ENCODE data around the gene FOXC1. TPM values are rescaled to one million over a fixed set of nuclear protein-coding genes. Genes with fewer than 3 reads are reported as not detected.
A peak's percentile ranks its signal among the peaks of the same experiment; 100 is the strongest.

FOXC1 gene
- total and polyA plus RNA-seq, 5 experiments from 2014 or later, result not detected

- Mint-ChIP-seq H3K9me3 (no peaks in the 10 kb centered on the region), H3K4me3 (no peak overlapping the region), H3K27me3 (peaks cover 0 to 44% (median 16%) of the 10 kb centered on the region in 5 donors), H3K4me1 (no peaks in the 10 kb centered on the region), H3K36me3 (peaks cover 10 to 26% (median 17%) of the 10 kb centered on the region in 3 donors), H3K27ac (no peak overlapping the region)
- POLR2A ChIA-PET, result no interaction called here
- DNase-seq (no peak), ATAC-seq (no peak)
Observed at GRCh38 chr6:1636272-1636825, 26.6 kb downstream of the FOXC1 start.

- ATAC-seq, result no peak
- Mint-ChIP-seq H3K9me3 (no peaks in the 10 kb centered on the region), H3K4me3 (no peak overlapping the region), H3K27ac (no peak overlapping the region), H3K27me3 (peaks cover 0 to 39% (median 12%) of the 10 kb centered on the region in 5 donors), H3K36me3 (peaks cover 8 to 29% (median 19%) of the 10 kb centered on the region in 3 donors), H3K4me1 (no peaks in the 10 kb centered on the region)
- no peak for DNase-seq
- POLR2A ChIA-PET, result no interaction called here
Observed at GRCh38 chr6:1636971-1637871, 27.5 kb downstream of the FOXC1 start.

GRCh38 chr6:1639430-1639829, 29.7 kb downstream of the FOXC1 start:
- Mint-ChIP-seq H3K4me1 (no peaks in the 10 kb centered on the region), H3K27me3 (peaks cover 0 to 17% (median 8%) of the 10 kb centered on the region in 5 donors), H3K27ac (no peak overlapping the region), H3K36me3 (peaks cover 6 to 28% (median 17%) of the 10 kb centered on the region in 3 donors), H3K4me3 (no peak overlapping the region), H3K9me3 (no peaks in the 10 kb centered on the region)
- POLR2A ChIA-PET, result no interaction called here
- DNase-seq (no peak), ATAC-seq (no peak)

DNA sequence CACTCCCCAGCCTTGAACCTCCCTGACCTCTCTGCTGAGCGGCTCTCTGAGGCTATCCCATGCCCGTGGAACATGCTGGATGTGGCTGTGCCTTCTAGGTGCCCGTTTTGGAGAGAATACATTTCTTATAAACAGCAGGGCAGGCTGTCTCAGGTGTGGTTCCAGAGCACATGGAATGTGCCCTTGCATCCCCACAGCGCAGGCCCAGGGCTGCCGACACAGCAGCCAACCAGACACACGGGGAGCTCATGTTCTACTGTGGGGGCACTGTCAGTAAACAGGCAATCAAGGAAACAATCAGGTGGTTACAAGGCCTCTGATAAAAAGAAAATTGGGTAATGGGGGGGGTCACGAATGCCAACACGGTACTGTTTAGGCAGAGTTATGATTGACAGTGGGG, 30.8 kb downstream of the FOXC1 start:
- ATAC-seq (no peak), DNase-seq (no peak)
- no peak overlapping the region for H3K4me3 Mint-ChIP-seq
- H3K27ac Mint-ChIP-seq, result no peak overlapping the region
- no peaks in the 10 kb centered on the region for H3K4me1 Mint-ChIP-seq
- POLR2A ChIA-PET, result no interaction called here
- H3K27me3 Mint-ChIP-seq, result peaks cover 0 to 7% (median 1%) of the 10 kb centered on the region in 5 donors
- H3K9me3 Mint-ChIP-seq, result no peaks in the 10 kb centered on the region
- H3K36me3 Mint-ChIP-seq, result peaks cover 6 to 24% (median 15%) of the 10 kb centered on the region in 3 donors

DNA sequence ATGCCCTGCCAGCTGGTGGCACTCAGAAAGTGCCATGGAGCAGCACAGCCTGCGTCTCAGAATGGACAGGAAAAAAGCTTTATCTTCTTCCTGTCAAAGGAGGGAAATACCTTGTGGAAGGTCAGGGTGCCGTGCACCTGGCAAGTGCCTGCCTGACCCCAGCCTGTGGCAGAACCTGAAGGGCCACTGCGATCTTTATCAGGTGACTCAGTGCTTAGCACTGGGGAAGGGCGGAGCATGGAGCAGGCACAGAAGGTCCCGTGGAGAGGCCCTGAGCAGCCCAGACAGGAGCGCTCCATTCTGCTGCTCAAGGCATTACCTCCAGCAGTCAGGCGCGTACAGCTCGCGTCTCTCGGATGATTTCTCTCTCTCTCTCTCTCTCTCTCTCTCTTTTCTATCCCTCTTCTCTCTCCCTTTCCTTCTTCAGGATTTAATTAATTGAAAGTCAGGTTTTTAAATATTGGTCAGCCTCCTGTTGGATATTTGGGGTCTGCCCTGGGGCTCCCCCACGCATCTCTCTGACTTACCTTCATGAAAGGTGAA, 31.7 kb downstream of the FOXC1 start:
- no peak for ATAC-seq
- H3K36me3 Mint-ChIP-seq, result peaks cover 6 to 19% (median 18%) of the 10 kb centered on the region in 3 donors
- H3K4me3 Mint-ChIP-seq, result no peak overlapping the region
- POLR2A ChIA-PET, result no interaction called here
- H3K27ac Mint-ChIP-seq, result peak overlapping the region in 1 of 10 donors; percentile 25
- DNase-seq, result no peak
- peaks cover 0 to 5% (median 0%) of the 10 kb centered on the region in 4 donors for H3K4me1 Mint-ChIP-seq
- H3K9me3 Mint-ChIP-seq, result no peaks in the 10 kb centered on the region
- H3K27me3 Mint-ChIP-seq, result peaks cover 0 to 3% (median 0%) of the 10 kb centered on the region in 5 donors

- H3K4me3 Mint-ChIP-seq, result no peak overlapping the region
- DNase-seq (no peak), ATAC-seq (no peak)
- peaks cover 0 to 3% (median 0%) of the 10 kb centered on the region in 5 donors for H3K27me3 Mint-ChIP-seq
- no peaks in the 10 kb centered on the region for H3K9me3 Mint-ChIP-seq
- peaks cover 0 to 5% (median 0%) of the 10 kb centered on the region in 4 donors for H3K4me1 Mint-ChIP-seq
- H3K36me3 Mint-ChIP-seq, result peaks cover 6 to 19% (median 18%) of the 10 kb centered on the region in 3 donors
- POLR2A ChIA-PET, result no interaction called here
- peak overlapping the region in 1 of 10 donors; percentile 45 for H3K27ac Mint-ChIP-seq
Observed at GRCh38 chr6:1643111-1643510, 33.4 kb downstream of the FOXC1 start.

- H3K4me1 Mint-ChIP-seq, result peaks cover 0 to 5% (median 0%) of the 10 kb centered on the region in 4 donors
- peak overlapping the region in 1 of 10 donors; percentile 37 for H3K27ac Mint-ChIP-seq
- DNase-seq (no peak), ATAC-seq (no peak)
- H3K27me3 Mint-ChIP-seq, result peaks cover 0 to 3% (median 0%) of the 10 kb centered on the region in 5 donors
- peaks cover 2 to 19% (median 18%) of the 10 kb centered on the region in 3 donors for H3K36me3 Mint-ChIP-seq
- no peak overlapping the region for H3K4me3 Mint-ChIP-seq
- POLR2A ChIA-PET, result no interaction called here
- no peaks in the 10 kb centered on the region for H3K9me3 Mint-ChIP-seq
Observed at GRCh38 chr6:1643830-1644445, 34.2 kb downstream of the FOXC1 start.

DNA sequence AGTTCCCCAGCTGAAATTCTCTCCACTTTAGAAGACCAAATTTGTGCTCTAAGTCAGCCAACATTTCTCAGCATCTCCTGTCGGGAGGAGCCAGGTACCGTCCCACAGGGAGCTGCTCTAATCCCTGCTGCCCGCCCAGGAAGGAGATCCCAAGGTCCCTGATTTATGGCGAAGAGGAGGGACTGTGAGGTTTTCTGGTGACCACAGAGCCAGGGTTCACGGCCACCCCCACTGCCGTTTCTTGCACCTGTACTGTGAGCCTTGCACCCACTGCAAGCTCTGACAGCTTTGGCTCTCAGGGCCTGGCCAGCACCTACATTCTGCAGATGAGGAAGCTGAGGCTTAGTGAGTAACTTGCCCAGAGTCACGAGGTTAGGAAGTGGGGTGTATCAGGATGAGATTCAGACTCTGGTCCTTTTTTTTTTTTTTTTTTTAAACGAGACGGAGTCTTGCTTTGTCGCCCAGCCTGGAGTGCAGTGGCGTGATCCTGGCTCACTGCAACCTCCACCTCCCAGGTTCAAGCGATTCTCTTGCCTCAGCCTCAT, 34.9 kb downstream of the FOXC1 start:
- Mint-ChIP-seq H3K27me3 (peaks cover 0 to 3% (median 0%) of the 10 kb centered on the region in 5 donors), H3K27ac (no peak overlapping the region), H3K4me3 (no peak overlapping the region), H3K4me1 (peaks cover 0 to 5% (median 0%) of the 10 kb centered on the region in 4 donors), H3K36me3 (peaks cover 0 to 19% (median 15%) of the 10 kb centered on the region in 3 donors), H3K9me3 (no peaks in the 10 kb centered on the region)
- POLR2A ChIA-PET, result no interaction called here
- ATAC-seq (no peak), DNase-seq (no peak)

GRCh38 chr6:1645466-1646185, 35.9 kb downstream of the FOXC1 start:
- Mint-ChIP-seq H3K27ac (no peak overlapping the region), H3K9me3 (no peaks in the 10 kb centered on the region), H3K4me1 (peaks cover 0 to 5% (median 0%) of the 10 kb centered on the region in 4 donors), H3K27me3 (peaks cover 0 to 2% (median 0%) of the 10 kb centered on the region in 5 donors), H3K36me3 (peaks cover 0 to 15% (median 12%) of the 10 kb centered on the region in 3 donors), H3K4me3 (no peak overlapping the region)
- DNase-seq, result no peak
- ATAC-seq, result no peak
- POLR2A ChIA-PET, result no interaction called here

- H3K27ac Mint-ChIP-seq, result no peak overlapping the region
- no peaks in the 10 kb centered on the region for H3K27me3 Mint-ChIP-seq
- POLR2A ChIA-PET, result no interaction called here
- H3K36me3 Mint-ChIP-seq, result no peaks in the 10 kb centered on the region
- H3K4me3 Mint-ChIP-seq, result no peak overlapping the region
- ATAC-seq, result no peak
- no peak for DNase-seq
- H3K4me1 Mint-ChIP-seq, result no peaks in the 10 kb centered on the region
- H3K9me3 Mint-ChIP-seq, result no peaks in the 10 kb centered on the region
Observed at GRCh38 chr6:1651362-1651761, 41.6 kb downstream of the FOXC1 start.

DNA sequence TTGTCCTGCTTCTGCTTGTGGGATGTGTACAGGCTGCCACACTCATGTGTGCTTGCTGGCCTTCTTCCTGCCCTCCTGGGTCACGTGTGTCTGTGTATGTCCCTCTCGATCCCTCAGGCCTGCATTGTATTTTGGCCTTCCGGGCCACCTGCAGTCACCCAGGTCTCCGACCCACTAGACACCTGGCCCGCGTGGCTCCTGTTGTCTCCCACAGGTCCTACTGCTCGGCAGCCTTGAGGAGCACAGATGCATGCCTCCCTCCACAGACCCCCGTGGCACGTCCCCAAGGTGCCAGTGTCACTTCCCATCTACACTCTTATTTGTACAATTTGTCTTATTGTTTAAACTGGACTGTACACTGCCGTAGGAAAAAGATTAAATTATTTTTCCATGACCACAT, 43.1 kb downstream of the FOXC1 start:
- no peak overlapping the region for H3K4me3 Mint-ChIP-seq
- no peak overlapping the region for H3K27ac Mint-ChIP-seq
- peaks cover 0 to 2% (median 0%) of the 10 kb centered on the region in 3 donors for H3K36me3 Mint-ChIP-seq
- DNase-seq (no peak), ATAC-seq (no peak)
- H3K9me3 Mint-ChIP-seq, result no peaks in the 10 kb centered on the region
- POLR2A ChIA-PET, result no interaction called here
- H3K4me1 Mint-ChIP-seq, result no peaks in the 10 kb centered on the region
- H3K27me3 Mint-ChIP-seq, result no peaks in the 10 kb centered on the region

GRCh38 chr6:1654054-1654453, 44.3 kb downstream of the FOXC1 start:
- no peak for DNase-seq
- no peak for ATAC-seq
- no peaks in the 10 kb centered on the region for H3K27me3 Mint-ChIP-seq
- POLR2A ChIA-PET, result no interaction called here
- H3K36me3 Mint-ChIP-seq, result peaks cover 0 to 7% (median 0%) of the 10 kb centered on the region in 3 donors
- no peak overlapping the region for H3K4me3 Mint-ChIP-seq
- no peak overlapping the region for H3K27ac Mint-ChIP-seq
- H3K4me1 Mint-ChIP-seq, result no peaks in the 10 kb centered on the region
- no peaks in the 10 kb centered on the region for H3K9me3 Mint-ChIP-seq

All from naive thymus-derived CD8-positive, alpha-beta T cell (primary cell).